Thyroid gland (tissue), 4 donors: ENCODE data around the gene MARCKSL1.

Experiments used
- POLR2A ChIP-seq, 2 donors: fragments of 450-650 bp; IDR thresholded peaks; one replicate each; pipeline ENCODE4 v1.6.1; 2017; ENCODE audit warnings: antibody characterized with exemption in 2 of 2, mild to moderate bottlenecking in 2 of 2, moderate library complexity in 1 of 2
- TF ChIP-seq, protein P1 (sequence below), 6 experiments: fragments of 200-600 bp in 3 of 6; fragments of 450-650 bp in 3 of 6; sonication (generic) in 3 of 6; IDR thresholded peaks; one replicate each; pipeline ENCODE4 v1.5.1; 2016 to 2019; ENCODE audit warnings: antibody characterized with exemption in 6 of 6, mild to moderate bottlenecking in 2 of 6, inconsistent platforms in 1 of 6, moderate library complexity in 1 of 6

DNA sequence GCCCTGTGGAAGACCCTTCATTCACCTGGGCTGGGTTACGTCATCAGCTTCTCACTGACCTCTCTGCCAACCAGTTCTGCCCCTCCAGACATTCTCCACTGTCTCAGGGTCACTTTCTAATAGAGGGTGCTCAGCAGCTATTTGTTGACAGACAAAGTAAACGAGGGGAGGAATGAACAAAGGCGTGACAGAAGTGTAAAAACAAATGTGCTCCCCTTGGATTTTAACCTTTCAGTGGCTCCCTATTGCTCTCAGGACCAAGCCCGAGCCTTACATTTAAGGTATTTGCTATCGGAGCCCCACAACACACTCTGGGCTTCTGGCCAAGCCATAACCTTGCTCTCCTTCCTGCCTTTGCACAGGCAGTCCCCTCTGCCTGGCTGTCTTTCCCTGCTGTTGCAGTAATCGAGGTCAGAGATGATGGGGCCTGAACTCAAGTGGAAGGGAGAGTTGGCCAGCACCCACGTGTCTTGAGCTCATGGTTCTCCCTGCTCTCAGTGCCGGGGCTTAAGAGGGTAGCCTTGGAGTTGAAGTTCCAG, 9.3 kb upstream of the MARCKSL1 start:
- TF ChIP-seq, protein P1, sequence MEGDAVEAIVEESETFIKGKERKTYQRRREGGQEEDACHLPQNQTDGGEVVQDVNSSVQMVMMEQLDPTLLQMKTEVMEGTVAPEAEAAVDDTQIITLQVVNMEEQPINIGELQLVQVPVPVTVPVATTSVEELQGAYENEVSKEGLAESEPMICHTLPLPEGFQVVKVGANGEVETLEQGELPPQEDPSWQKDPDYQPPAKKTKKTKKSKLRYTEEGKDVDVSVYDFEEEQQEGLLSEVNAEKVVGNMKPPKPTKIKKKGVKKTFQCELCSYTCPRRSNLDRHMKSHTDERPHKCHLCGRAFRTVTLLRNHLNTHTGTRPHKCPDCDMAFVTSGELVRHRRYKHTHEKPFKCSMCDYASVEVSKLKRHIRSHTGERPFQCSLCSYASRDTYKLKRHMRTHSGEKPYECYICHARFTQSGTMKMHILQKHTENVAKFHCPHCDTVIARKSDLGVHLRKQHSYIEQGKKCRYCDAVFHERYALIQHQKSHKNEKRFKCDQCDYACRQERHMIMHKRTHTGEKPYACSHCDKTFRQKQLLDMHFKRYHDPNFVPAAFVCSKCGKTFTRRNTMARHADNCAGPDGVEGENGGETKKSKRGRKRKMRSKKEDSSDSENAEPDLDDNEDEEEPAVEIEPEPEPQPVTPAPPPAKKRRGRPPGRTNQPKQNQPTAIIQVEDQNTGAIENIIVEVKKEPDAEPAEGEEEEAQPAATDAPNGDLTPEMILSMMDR (IDR thresholded peaks at IDR 0.05), result no peak
- no peak for TF ChIP-seq POLR2A (IDR thresholded peaks at IDR 0.05)
